HepG2 (cell line): ENCODE measurements around the gene TTF2. TPM values are rescaled to one million over a fixed set of nuclear protein-coding genes. Genes with fewer than 3 reads are reported as not detected.

ENCODE experiments used
- ATAC-seq: fragments of 200-7000 bp; cut with Tn5 transposase; 3 replicates; pipeline ENCODE4 v1.9.1; 2020; ENCODE audit warnings: mild to moderate bottlenecking, moderate library complexity
- BruUV-seq: library from RNA; stranded (reverse); fragments of 400-500 nt; replicated peaks from 2 replicates; lab custom pipeline; 2021; lab: Mats Ljungman, UMichigan
- CTCF ChIA-PET: fragments of 300-600 bp; formaldehyde crosslinking; extraction: SDS; loops from one replicate; lab custom pipeline; 2021; ENCODE audit warnings: low total read pairs, inconsistent platforms, low intra/inter-chr PET ratio; lab: Yijun Ruan, JAX
- POLR2A ChIA-PET: fragments of 350-600 bp; sonication (Branson Sonifier 250); formaldehyde crosslinking; loops from one replicate; lab custom pipeline; 2020; ENCODE audit warnings: antibody characterized with exemption, inconsistent platforms; lab: Yijun Ruan, JAX
- DNase-seq: peaks from one replicate; pipeline ENCODE4 v3.0.0-alpha.2; 2015; ENCODE audit warnings: low spot score
- FAIRE-seq: peaks from 3 replicates; lab custom pipeline; 2011; peaks lifted over from hg19 to GRCh38; lab: Jason Lieb, UNC
- H2AFZ ChIP-seq: one replicate; pipeline ENCODE4 v1.6.1; 2011; ENCODE audit warnings: low read length, inconsistent platforms
- H3K27ac ChIP-seq: fragments of 300-600 bp; 3 replicates; pipeline ENCODE4 v1.8.0; 2011; ENCODE audit warnings: mixed run types, mild to moderate bottlenecking, mixed read lengths, low read length, inconsistent platforms; ENCODE audit not compliant: insufficient read depth; ENCODE audit errors: extremely low read length
- H3K27me3 ChIP-seq, 2 experiments: fragments of 200-600 bp in 1 of 2; 2 replicates in 1 of 2; 3 replicates in 1 of 2; pipeline versions ENCODE4 v1.6.0 to v1.8.0; 2011; ENCODE audit warnings: low read length in 2 of 2, mild to moderate bottlenecking in 2 of 2, moderate library complexity in 2 of 2, inconsistent platforms in 1 of 2; ENCODE audit not compliant: insufficient read depth in 2 of 2, control insufficient read depth in 1 of 2
- H3K36me3 ChIP-seq, 2 experiments: fragments of 200-600 bp in 1 of 2; replicated peaks in 1 of 2; 2 replicates in 1 of 2; 3 replicates in 1 of 2; pipeline versions ENCODE4 v1.5.1 to v1.8.0; 2011; ENCODE audit warnings: low read length in 2 of 2, inconsistent platforms in 1 of 2; ENCODE audit not compliant: insufficient read depth in 2 of 2, control insufficient read depth in 1 of 2
- H3K4me1 ChIP-seq: 2 replicates; pipeline ENCODE4 v1.5.1; 2012; ENCODE audit warnings: low read length, inconsistent platforms; ENCODE audit not compliant: insufficient read depth
- H3K4me2 ChIP-seq: 2 replicates; pipeline ENCODE4 v1.6.0; 2011; ENCODE audit warnings: low read depth, low read length, inconsistent platforms
- H3K4me3 ChIP-seq, 3 experiments: fragments of 200-600 bp in 1 of 3; sonication (generic), shearing (Covaris generic) in 1 of 3; replicated peaks in 1 of 3; 2 replicates each; pipeline ENCODE4 v1.5.1; 2011 to 2016; ENCODE audit warnings: low read length in 3 of 3, inconsistent platforms in 2 of 3, low read depth in 2 of 3, mild to moderate bottlenecking in 2 of 3, control low read depth in 1 of 3, mixed read lengths in 1 of 3; ENCODE audit not compliant: insufficient read depth in 1 of 3
- H3K79me2 ChIP-seq: one replicate; pipeline ENCODE4 v1.6.1; 2011; ENCODE audit warnings: low read length, inconsistent platforms; ENCODE audit not compliant: insufficient read depth
- H3K9ac ChIP-seq: 2 replicates; pipeline ENCODE4 v1.6.0; 2011; ENCODE audit warnings: mild to moderate bottlenecking, low read depth, low read length, inconsistent platforms; ENCODE audit not compliant: insufficient read depth
- H3K9me3 ChIP-seq: 2 replicates; pipeline ENCODE4 v1.5.1; 2012; ENCODE audit warnings: mild to moderate bottlenecking, low read length
- H4K20me1 ChIP-seq: 2 replicates; pipeline ENCODE4 v1.6.0; 2011; ENCODE audit warnings: inconsistent platforms, mild to moderate bottlenecking, low read length, moderate library complexity; ENCODE audit not compliant: insufficient read depth
- AGO1 ChIP-seq: fragments of 200-400 bp; formaldehyde crosslinking; IDR thresholded peaks from 2 replicates; pipeline ENCODE4 v1.6.1; 2017; ENCODE audit warnings: mild to moderate bottlenecking, low read depth, low read length, moderate library complexity; ENCODE audit not compliant: poor library complexity, severe bottlenecking
- CHD2 ChIP-seq: IDR thresholded peaks from 2 replicates; pipeline ENCODE4 v1.6.1; 2011; ENCODE audit warnings: low read depth, low read length, improper control_type of control experiment
- MAF1 ChIP-seq: sonication (generic); formaldehyde crosslinking; IDR thresholded peaks from 2 replicates; pipeline ENCODE4 v1.5.0; 2020; ENCODE audit warnings: missing genetic modification reagents, borderline replicate concordance
- PAXIP1 ChIP-seq: sonication (generic); formaldehyde crosslinking; conservative IDR thresholded peaks from 2 replicates; pipeline ENCODE4 v1.4.0; 2020; ENCODE audit warnings: mild to moderate bottlenecking, missing genetic modification reagents, moderate library complexity
- RBM39 ChIP-seq: fragments of 200-400 bp; formaldehyde crosslinking; IDR thresholded peaks from one replicate; pipeline ENCODE4 v1.6.1; 2018; ENCODE audit warnings: antibody characterized with exemption, mild to moderate bottlenecking, low read depth, low read length; ENCODE audit not compliant: poor library complexity, severe bottlenecking
- RFX5 ChIP-seq: IDR thresholded peaks from 2 replicates; pipeline ENCODE4 v1.6.1; 2011; ENCODE audit warnings: low read depth, low read length, improper control_type of control experiment
- U2AF1 ChIP-seq: fragments of 200-400 bp; formaldehyde crosslinking; optimal IDR thresholded peaks from 2 replicates; pipeline ENCODE3; 2017; ENCODE audit warnings: mild to moderate bottlenecking, low read depth, low read length
- ZNF256 ChIP-seq: sonication (generic); formaldehyde crosslinking; conservative IDR thresholded peaks from 2 replicates; pipeline ENCODE4 v1.4.0; 2020; ENCODE audit warnings: missing genetic modification reagents
- ZNF276 ChIP-seq: sonication (generic); formaldehyde crosslinking; IDR thresholded peaks from 2 replicates; pipeline ENCODE4 v1.4.0; 2020; ENCODE audit warnings: mild to moderate bottlenecking, low read depth, missing genetic modification reagents
- ZNF280D ChIP-seq: sonication (generic); formaldehyde crosslinking; IDR thresholded peaks from 2 replicates; pipeline ENCODE4 v1.5.1; 2020; ENCODE audit warnings: mild to moderate bottlenecking, missing genetic modification reagents
- ZNF792 ChIP-seq: IDR thresholded peaks from 2 replicates; pipeline ENCODE4 v1.6.1; 2016
- WGBS: methylation state at CpG from one replicate; pipeline ENCODE4 v1.1.6; 2017; ENCODE audit warnings: low lambda C conversion rate; 5-methylcytosine and 5-hydroxymethylcytosine counted together
- in situ Hi-C: cut with HindIII; loops from 2 replicates; pipeline ENCODE4 v1.10.0; 2017; ENCODE audit warnings: low pct_unique_long_range_greater_than_20kb; ENCODE audit not compliant: extremely low pct_ligation_motif_present
- intact Hi-C: fragments of 100-400 bp; cut with micrococcal nuclease; formaldehyde crosslinking; loops from one replicate; pipeline ENCODE4 v1.10.0; 2022; ENCODE audit not compliant: unreplicated experiment
- polyA plus RNA-seq, 8 experiments: library from polyadenylated mRNA; depleted of rRNA in 3 of 8; stranded (reverse) in 7 of 8; unstranded in 1 of 8; fragments of >200 nt; fragmentation: Illumina TruSeq in 4 of 8; extraction: Trizol in 4 of 8; gene quantifications; 2 replicates each; pipeline versions ENCODE4 v1.2.1 to v1.2.3, GENCODE V29; 2011 to 2016; ENCODE audit warnings: low read depth in 4 of 8, missing spikeins in 1 of 8, mixed read lengths in 1 of 8; ENCODE audit not compliant: insufficient read depth in 1 of 8
- total RNA-seq, 5 experiments: library from RNA; depleted of rRNA; stranded (reverse); fragments of >200 nt; fragmentation: Illumina TruSeq; extraction: Trizol; gene quantifications; 2 replicates each; pipeline ENCODE4 v1.2.3, GENCODE V29; 2016; ENCODE audit warnings: low read depth in 1 of 5
- TF ChIP-seq, protein P1 (sequence below): sonication (generic); formaldehyde crosslinking; IDR thresholded peaks from 2 replicates; pipeline ENCODE4 v1.8.1; 2023; ENCODE audit warnings: missing genetic modification reagents, inconsistent platforms, borderline replicate concordance

Gene TTF2
- total and polyA plus RNA-seq, 2 of the 13 experiments (the other 11 are each of a cell fraction or from before 2014, with no cell fraction given): 12.8 to 48.9 TPM

- H3K27me3 ChIP-seq: no peaks in the 10 kb centered on the region; a peak in 1 of 5 replicates
- POLR2A ChIA-PET: no interaction called here
- no peak overlapping the region for H3K27ac ChIP-seq
- BruUV-seq: no TSS peak
- no peak overlapping the region for H3K4me3 ChIP-seq
- no peak overlapping the region for H3K9ac ChIP-seq
- no peaks in the 10 kb centered on the region for H3K4me1 ChIP-seq
- intact Hi-C loops (no loop called here), in situ Hi-C loops (loop anchor here (25.0 kb wide), 1 partner anchor 141 kb away; no protein-coding TSS in a partner anchor)
- ATAC-seq: no peak
- H3K9me3 ChIP-seq: no peaks in the 10 kb centered on the region
- FAIRE-seq: no peak
- H3K36me3 ChIP-seq: no peaks in the 10 kb centered on the region
- H4K20me1 ChIP-seq: no peaks in the 10 kb centered on the region
- WGBS: 30% methylated on average over 8 of the region's 8 CpGs
- DNase-seq: no peak
- H2AFZ ChIP-seq: no peak overlapping the region
- H3K4me2 ChIP-seq: no peak overlapping the region
- no peaks in the 10 kb centered on the region for H3K79me2 ChIP-seq
- CTCF ChIA-PET: no interaction called here
- TF ChIP-seq PAXIP1 (CRISPR knock-in tag): no peak
- no peak for TF ChIP-seq ZNF280D (CRISPR knock-in tag)
- no peak for TF ChIP-seq MAF1 (CRISPR knock-in tag)
- TF ChIP-seq, protein P1, sequence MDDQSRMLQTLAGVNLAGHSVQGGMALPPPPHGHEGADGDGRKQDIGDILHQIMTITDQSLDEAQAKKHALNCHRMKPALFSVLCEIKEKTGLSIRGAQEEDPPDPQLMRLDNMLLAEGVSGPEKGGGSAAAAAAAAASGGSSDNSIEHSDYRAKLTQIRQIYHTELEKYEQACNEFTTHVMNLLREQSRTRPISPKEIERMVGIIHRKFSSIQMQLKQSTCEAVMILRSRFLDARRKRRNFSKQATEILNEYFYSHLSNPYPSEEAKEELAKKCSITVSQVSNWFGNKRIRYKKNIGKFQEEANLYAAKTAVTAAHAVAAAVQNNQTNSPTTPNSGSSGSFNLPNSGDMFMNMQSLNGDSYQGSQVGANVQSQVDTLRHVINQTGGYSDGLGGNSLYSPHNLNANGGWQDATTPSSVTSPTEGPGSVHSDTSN: no peak
- no peak for TF ChIP-seq AGO1
- TF ChIP-seq ZNF792 (CRISPR knock-in tag): no peak
- TF ChIP-seq U2AF1: no peak
- no peak for TF ChIP-seq RFX5
- TF ChIP-seq ZNF256 (CRISPR knock-in tag): no peak
- TF ChIP-seq RBM39: no peak
- no peak for TF ChIP-seq CHD2
- no peak for TF ChIP-seq ZNF276 (CRISPR knock-in tag)
Observed at GRCh38 chr1:117146575-117147340, 86.6 kb downstream of the TTF2 start.
